GM18520 (cell line): ENCODE measurements around the gene SLC22A5.

Experiments
- ATAC-seq: cut with Tn5 transposase; IDR thresholded peaks from one replicate; pipeline ENCODE4 v1.9.1; 2021; ENCODE audit not compliant: unreplicated experiment

Gene SLC22A5

GRCh38 chr5:132369474-132370180, at the start of gene SLC22A5:
Gene SLC22A5, plus strand, starts transcription at chr5:132369710. Its CDS starts 263 bp downstream, at chr5:132369973.
- peak; percentile 84 for ATAC-seq

- ATAC-seq, result no peak
These were observed 49.5 kb upstream of the SLC22A5 start for GRCh38 chr5:132319975-132320374.

DNA sequence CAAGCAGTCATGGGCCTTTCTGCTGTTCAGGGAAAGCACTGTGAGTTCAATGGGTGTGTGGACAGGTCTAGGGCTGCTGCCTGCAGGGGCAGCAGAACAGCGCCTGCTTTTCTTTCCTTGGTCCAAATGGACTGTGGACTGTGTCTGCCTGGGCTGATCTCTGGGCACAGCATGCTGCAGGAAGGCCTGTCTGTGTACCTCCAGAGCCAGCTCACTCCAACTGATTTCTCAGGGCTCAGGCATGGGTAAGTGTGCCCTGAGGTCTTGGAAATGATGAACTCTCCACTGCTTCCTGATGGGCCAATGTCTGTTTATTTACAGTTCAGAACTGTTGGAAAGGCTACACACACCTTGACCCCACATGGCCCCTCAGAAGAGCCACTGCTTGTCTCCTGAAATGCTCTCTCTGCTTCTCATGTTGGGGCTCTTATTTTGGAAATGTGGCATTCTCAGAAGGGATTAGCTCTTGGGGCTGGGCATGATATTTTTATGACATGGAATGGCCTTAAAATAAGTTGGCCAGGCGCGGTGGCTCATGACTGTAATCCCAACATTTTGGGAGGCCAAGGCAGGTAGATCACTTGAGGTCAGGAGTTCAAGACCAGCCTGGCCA, 48.3 kb upstream of the SLC22A5 start:
- no peak for ATAC-seq

DNA sequence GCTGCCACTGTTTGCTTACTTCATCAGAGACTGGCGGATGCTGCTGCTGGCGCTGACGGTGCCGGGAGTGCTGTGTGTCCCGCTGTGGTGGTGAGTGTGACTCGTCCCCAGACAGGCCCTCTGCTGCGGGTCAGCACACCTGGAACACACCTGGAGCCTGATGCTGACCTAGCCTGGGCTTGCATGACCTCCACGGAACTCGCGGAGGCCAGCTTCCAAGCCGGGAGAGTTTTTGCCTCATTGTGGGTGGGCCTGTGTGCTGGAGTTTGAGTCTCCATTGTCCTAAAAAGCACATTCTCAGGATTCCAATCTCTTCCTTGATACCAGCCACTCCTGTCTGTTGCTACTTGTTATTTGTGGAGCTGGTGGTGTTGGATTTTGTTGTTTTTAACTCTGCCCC, 47.2 kb upstream of the SLC22A5 start:
- ATAC-seq, result no peak

DNA sequence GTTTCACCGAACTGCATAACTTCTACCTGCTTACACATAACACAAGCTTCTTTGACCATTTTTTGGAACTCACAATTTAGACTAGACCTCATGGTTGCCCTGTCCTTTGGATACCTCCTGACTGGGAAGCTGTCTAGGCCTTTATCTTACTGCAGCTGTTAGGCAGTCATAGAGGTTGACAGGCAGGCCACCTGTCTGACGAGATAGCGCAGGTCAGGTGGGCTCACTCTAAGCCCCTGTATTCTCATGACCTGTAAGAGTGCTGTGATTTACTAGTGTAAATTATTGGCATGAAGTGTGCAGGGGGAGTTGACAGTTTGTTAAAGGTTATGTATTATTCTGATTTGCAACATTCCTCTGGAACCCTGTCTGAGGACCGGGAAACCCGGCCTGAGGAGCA, 46.3 kb upstream of the SLC22A5 start:
- ATAC-seq, result no peak

DNA sequence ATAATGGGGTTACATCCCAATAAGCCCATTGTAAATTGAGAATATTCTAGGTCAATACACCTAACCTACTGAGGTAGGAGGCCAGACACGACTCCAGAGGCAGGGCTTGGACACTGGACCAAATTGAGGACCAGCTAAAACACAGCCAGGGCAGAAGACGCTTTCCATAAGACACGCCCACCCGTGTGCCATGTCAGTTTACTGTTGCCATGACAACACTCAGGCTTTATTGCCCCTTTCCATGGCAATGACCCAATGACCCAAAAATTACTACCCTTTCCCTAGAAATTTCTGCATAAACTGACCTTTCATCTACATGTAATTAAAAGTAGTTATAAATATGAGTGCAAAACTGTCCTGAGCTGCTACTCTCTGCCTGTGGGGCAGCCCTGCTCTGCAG, 43.8 kb upstream of the SLC22A5 start:
- no peak for ATAC-seq

- ATAC-seq, result no peak
These were observed 42.1 kb upstream of the SLC22A5 start for GRCh38 chr5:132327252-132327955.

DNA sequence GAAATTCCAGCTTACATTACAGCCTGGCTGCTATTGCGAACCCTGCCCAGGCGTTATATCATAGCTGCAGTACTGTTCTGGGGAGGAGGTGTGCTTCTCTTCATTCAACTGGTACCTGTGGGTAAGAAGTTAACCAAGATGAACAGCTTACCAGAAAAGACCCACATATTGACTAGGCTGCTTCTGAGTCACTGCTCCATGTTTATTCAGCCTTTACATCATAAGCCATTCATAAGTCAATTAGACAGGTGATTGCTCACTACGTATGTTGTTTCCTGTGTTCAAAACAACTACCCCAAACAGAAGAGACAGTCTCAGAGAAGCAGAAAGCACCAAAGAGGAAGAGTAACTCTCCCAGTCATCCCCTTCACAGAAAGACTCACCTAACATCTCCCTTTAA, 34.7 kb upstream of the SLC22A5 start:
- ATAC-seq, result no peak

DNA sequence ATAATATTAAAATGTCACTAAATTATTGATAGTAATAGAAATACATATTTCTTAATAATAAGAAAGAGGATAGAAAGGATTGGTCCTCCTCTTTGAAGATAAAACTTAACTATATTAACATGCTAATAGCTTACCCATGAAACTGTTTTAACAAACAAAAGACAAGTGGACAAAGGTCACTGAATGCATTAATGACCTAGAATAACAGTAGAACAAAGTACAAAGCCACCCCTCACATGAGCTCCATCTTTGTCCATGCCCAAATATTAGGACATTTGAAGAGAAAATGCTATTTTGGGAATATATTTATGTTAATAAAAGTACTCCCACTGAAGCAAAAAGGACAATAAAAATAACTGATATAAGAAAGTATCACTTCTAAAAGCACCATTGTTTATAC, 34.1 kb upstream of the SLC22A5 start:
- no peak for ATAC-seq

DNA sequence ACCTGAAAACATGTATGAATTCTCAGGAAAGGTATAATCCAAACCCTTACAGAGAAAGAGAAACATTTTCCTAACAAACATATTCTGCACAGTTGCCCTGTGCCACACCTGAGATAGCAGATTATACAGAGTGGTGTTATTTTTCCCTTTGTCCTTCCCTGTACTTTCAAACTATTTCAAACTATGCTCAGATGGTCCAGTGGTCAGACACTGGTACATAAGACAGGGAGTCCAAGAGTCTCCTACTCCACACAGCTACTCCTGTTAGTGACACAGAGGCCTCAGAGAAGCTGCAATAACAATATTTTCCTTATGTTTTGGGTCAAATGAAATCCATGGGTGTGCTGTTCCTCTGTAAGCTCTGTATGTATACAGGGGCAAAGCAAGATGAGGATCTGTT, 30.0 kb upstream of the SLC22A5 start:
- no peak for ATAC-seq

DNA sequence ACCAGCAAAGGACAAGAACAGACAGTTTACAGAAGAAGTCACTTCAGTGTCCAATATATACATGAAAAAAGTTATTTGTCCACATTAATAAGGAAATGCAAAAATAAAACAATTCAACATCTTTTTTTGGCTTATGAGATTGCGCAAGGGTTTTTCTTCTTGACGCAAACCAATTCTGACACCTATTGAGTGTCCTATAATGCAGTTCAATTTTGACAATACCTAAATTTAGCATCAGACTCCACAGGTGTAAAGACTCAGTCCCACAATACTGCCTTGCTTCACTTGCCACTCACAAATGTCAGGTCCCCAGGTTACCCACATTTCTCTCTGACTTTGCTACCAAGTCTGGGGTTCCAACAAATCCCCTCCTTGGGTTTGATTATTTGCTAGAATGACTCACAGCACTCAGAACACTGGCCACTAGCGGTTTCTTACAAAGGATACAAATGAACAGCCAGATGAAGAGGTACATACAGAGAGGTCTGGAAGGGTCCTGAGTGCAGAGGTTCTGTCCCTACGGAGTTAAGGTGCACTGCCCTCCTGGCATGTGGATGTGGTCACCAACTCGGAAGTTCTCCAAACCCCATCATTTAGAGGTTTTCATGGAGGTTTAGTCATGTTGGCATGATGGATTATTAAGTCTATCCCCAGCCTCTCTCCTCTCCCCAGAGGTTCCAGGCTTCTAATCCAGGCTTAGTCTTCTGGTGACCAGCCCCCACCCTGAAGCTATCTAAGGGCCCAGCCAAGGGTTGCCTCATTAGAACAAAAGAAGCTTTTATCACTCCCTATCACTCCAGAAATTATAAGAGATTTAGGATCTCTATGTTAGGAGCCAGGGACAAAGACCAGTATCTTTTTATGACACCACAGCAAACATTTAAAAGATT, 27.0 kb upstream of the SLC22A5 start:
- ATAC-seq, result no peak

GRCh38 chr5:132344775-132345514, 24.6 kb upstream of the SLC22A5 start:
- ATAC-seq, result no peak

DNA sequence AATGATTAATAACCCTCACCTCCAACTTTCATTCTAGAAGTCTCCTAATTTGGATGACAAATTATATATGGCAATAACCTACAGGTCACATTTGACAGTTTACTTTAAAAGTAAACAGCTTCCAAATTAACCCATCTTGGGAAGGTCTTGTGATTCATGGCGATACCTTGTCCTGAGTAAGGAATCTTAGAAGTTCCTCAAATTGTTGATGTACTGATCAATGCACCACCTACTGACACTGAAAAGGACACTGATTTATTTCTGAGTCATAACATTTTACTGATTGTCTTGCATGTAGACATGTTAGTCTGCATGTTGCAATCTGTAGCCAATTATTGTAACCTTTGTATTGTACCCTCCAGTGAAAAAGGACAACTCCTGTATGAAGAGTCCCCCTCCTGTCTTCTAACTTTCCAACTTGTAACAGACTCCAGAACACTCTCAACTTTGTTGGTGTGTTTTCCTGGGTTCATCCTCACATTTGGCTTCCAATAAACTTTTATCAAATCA, 16.0 kb upstream of the SLC22A5 start:
- no peak for ATAC-seq

DNA sequence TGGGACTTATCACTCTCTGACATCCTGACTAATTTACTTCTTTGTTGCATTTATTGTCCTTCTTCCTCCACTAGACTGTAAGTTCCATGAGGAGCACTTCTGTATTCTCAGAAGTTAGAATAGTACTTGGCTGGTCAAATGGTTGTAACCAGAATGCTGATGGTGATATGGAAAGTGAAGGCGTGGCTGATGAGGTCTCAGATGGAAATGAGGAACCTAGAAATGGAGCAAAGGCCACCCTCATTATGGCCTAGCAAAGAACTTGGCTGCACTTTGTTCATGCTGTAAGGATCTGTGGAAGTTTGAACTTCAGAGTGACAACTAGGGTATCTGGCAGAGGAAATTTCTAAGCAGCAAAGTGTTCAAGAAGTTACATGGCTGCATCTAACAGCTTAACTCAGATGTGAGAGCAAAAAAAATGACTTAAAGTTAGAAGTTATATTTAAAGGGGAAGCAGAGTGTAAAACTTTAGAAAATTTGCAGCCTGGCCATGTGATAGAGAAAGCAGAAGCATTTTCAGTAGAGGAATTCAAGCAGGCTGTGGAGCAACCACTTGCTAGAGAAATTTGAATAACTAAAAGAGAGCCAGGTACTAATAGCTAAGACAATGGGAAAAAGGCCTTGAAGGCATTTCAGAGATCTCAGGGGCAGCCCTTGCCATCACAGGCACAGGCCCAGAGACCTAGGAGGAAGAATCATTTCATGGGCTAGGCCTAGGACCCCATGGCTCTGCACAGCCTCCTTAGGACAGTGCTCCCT, 14.9 kb upstream of the SLC22A5 start:
- ATAC-seq, result no peak

GRCh38 chr5:132355140-132355765, 14.3 kb upstream of the SLC22A5 start:
- ATAC-seq, result no peak

GRCh38 chr5:132358775-132359174, 10.7 kb upstream of the SLC22A5 start:
- ATAC-seq, result no peak

- no peak for ATAC-seq
These were observed 7.4 kb upstream of the SLC22A5 start for GRCh38 chr5:132362086-132362485.

- no peak for ATAC-seq
These were observed 5.9 kb upstream of the SLC22A5 start for GRCh38 chr5:132363431-132364112.

DNA sequence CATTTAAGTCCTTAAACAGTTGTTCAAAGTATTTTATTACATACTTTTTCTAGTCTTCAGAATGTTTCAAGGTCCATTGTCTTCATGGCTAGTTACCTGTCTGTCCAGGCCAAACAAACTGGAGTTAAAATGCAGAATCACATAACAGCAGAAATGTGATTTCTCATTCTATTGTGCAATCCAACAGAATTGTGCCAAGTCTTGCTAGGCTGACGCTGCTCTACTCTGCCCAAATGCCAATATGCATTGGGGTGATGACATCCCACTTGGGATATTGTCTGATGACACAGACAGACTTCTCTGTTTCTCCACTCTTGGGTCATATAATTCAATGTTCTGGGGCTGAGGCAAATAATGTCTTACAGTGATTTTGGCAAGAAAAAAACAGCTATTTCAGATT, 5.2 kb upstream of the SLC22A5 start:
- no peak for ATAC-seq
